GM18870 (cell line): ENCODE measurements around the gene ARID3B.

ENCODE experiments used
- ATAC-seq: cut with Tn5 transposase; IDR thresholded peaks from one replicate; pipeline ENCODE4 v1.9.1; 2021; ENCODE audit warnings: moderate library complexity; ENCODE audit not compliant: unreplicated experiment

ARID3B gene

GRCh38 chr15:74633781-74634180, 92.8 kb downstream of the ARID3B start:
- ATAC-seq, result no peak

DNA sequence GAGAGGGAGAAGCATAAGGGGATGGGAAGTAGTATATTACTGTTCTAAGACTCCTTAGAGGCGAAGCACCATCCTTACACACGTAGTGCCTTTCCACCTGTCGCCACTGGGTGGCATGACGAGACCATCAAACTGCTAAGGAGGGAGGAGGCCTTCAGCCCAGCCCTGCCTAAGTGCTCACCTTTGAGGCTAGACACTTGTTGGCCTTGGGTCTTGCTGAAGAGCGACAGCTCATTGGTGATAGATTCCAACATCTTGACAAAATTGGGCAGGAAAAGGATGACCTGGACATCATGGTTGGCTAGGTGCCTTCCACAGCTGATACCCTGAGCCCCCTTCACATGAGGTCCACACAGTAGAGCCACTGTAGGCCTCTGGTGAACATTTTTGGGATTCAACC, 94.2 kb downstream of the ARID3B start:
- no peak for ATAC-seq

- ATAC-seq, result no peak
Measured at GRCh38 chr15:74636984-74637383, 96.0 kb downstream of the ARID3B start.

GRCh38 chr15:74641151-74641550, 100.1 kb downstream of the ARID3B start:
- ATAC-seq, result no peak

DNA sequence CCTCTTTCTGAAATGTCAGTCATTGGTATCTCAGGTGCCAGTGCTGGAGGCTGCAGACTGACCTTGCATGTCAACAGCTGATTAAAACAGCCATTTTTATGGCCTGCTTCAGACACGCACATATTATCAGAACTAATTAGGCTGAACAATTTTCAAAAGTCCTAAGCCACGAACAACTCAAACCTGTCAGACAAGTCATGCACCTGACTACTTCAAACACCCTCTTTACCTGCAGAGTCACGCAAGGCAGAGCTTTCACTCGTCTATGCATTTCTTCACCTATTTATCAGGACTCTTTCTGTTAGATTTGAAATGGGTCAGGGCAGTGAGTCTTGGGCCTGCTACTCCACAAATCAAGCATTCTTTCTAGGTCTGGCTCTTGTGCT, 101.3 kb downstream of the ARID3B start:
- ATAC-seq, result no peak

DNA sequence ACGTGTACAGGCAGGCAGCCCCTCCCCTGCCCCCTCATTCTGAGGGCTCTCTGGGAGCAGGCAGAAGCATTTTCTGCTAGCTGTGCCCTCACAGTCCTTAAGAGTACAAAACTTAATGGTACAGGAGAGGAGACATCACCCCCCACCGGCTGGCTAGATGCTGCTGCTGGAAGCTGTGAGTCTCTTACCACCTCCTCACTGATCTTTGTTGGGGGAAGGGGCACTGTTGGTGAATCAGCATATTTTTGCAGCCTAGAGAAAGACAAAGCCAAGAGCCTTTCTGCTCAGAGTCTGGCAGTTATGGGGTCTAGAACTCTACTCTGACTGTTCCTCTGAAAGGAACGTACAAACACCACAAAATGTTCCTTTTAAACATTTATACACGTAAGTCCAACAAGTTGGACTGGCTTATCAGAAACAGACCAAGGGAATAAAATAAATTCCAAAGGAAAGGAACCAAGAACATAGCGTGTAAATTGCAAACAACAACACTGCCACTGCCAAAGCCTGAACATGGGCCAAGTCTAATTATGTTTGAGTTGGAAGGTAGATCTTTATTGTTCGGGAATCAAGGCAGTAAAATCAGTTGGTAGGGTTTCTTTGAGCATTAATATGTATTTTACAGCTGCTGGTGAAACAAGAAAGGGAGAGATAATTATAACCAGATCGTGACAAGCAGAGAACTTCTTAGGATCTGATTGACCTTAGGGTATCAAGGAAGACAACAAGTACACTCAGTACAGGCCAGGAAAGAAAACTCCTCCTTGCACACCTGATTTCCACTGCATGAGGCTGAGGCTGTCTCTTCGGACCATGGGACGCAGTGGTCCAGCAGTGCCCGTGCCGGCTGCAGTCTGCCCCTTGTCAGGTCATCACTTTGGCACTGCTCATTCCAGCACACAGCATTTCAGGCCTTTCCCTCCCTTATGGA, 102.0 kb downstream of the ARID3B start:
- ATAC-seq, result no peak

- no peak for ATAC-seq
Measured at GRCh38 chr15:74643665-74644204, 102.7 kb downstream of the ARID3B start.

GRCh38 chr15:74646480-74646879, 105.5 kb downstream of the ARID3B start:
- ATAC-seq, result no peak
